ENCODE measurements around the gene TET2.
"Not testable (repeated sequence)": the region's sequence is repeated elsewhere in the genome, so short reads cannot be mapped to it uniquely, and the experiment has no call there.

TET2 gene

DNA sequence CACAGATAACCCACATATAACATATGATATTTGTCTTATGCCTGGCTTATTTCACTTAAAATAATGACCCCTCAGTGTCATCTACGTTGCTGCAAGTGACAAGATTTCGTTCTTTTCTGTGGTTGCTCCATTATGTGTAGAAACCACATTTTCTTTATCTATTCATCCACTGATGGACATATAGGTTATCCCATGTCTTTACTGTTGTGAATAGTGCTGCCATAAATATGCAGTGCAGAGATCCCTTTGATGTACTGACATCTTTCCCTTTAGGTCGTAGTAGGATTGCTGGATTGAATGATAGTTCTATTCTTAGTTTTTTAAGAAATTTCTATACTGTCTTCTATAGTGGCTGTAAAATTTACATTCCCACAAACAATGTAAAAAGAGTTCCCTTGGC lies 135.8 kb downstream of the TET2 start:
- DNase-seq (ENCODE audit: low spot score) = no peak
- no peak for FAIRE-seq

DNA sequence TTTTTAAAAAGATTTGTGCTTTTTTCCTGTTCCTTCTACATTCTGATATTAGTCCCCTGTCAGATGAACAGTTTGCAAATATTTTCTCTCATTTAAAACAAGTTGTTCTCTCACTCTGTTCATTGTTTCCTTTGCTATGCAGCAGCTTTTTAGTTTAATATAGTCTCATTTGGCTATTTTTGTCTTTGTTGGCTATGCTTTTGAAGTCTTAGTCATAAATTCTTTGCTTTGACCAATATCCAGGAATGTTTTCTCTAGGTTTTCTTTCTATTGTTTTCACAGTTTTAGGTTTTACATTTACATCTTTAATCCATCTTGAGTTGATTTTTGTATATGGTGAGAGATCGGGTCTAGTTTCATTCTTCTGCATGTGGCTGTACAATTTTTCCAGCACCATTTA lies 136.8 kb downstream of the TET2 start:
- DNase-seq (ENCODE audit: low spot score) (no peak), FAIRE-seq (no peak)

DNA sequence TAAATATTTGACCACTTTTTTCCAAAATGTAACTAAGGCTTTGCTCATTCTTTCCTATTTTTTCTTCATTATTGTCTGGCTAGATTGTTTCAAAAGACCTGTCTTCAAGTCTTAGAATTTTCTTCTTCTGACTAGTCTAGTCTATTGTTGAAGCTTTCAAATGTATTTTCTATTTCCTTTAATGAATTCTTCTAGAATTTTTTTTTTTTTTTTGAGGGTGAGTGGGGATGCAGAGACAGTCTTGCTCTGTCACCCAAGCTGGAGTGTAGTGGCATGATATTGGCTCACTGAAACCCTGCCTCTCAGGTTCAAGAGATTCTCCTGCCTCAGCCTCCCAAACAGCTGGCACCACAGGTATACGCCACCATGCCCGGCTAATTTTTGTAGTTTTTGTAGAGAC lies 141.4 kb downstream of the TET2 start:
- DNase-seq (ENCODE audit: low spot score) = no peak
- no peak for FAIRE-seq

DNA sequence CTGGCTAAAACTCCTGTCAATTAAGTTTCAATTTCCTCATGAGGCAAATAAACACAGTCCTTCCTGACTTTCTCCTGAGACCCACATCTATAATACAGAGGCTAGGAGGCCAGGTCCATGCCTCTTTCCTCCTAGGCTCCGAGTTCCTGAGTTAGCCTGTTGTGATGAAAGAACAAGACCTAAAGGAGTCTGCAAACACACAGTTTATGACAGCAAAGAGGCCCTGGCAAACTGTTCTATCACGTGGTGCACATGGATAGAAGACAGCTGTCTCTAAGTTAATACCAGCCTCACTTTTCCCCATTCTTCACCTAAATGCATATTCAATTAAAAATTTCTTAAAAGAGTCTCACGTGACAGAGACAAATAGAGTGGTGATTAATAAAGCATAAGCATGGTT lies 145.2 kb downstream of the TET2 start:
- no peak for FAIRE-seq

DNA sequence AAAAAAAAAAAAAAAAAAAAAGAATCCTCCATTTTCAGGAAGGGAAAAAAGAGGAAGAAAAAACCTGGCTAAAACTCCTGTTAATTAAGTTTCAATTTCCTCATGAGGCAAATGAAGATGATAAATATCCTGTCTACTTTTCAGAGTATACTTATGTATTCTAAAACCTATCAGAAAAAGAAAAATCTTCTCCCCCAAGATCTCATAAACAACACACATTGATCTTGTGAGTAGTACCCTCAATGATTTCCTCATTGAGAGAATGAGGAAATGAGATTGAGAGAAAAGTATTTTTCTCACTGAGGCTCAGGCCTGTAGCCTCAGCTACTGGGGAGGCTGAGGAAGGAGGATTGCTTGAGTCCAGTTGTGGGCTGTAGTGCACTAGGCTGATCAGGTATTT lies 146.7 kb downstream of the TET2 start:
- DNase-seq (ENCODE audit: low spot score) (no peak), FAIRE-seq (no peak)

More for the DNA sequence above, 145.2 kb downstream of the TET2 start:
- no peak for DNase-seq (ENCODE audit: low spot score)

DNA sequence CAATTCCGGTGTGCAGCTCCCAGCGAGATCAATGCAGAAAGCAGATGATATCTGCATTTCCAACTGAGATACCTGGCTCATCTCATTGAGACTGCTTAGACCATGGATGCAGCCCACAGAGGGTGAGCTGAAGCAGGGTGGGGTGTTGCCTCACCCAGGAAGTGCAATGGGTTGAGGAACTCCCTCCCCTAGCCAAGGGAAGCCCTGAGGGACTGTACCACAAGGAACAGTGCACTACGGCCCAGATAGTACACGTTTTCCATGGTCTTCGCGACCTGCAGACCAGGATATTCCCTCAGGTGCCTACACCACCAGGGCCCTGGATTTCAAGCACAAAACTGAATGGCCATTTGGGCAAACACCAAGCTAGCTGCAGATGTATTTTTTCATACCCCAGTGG lies 150.0 kb downstream of the TET2 start:
- FAIRE-seq = no peak
- no peak for DNase-seq (ENCODE audit: low spot score)

DNA sequence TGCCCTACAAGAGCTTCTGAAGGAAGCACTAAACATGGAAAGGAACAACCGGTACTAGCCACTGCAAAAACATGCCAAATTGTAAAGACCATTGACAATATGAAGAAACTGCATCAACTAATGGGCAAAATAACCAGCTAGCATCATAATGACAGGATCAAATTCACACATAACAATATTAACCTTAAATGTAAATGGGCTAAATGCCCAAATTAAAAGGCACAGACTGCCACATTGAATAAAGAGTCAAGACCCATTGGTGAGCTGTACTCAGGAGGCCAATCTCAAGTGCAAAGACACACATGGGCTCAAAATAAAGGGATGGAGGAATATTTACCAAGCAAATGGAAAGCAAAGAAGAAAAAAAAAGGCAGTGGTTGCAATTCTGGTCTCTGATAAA lies 152.4 kb downstream of the TET2 start:
- DNase-seq (ENCODE audit: low spot score); FAIRE-seq: not testable (repeated sequence)

DNA sequence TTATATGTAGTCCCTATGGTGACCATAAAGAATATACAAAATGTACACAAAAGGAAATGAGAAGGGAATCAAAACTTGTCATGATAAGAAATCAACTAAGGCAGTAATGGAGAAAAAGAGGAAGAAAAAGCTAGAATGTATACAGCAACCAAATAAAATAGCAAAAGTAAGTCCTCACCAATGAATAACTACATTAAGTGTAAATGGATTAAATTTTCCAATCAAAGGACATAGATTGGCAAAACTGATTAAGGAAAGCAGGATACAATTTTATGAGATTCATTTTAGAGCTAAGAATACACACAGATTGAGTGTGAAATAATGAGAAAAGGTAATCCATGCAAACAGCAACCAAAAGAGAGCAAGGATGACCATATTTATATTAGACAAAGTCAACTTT lies 157.4 kb downstream of the TET2 start:
- no peak for DNase-seq (ENCODE audit: low spot score)
- no peak for FAIRE-seq

DNA sequence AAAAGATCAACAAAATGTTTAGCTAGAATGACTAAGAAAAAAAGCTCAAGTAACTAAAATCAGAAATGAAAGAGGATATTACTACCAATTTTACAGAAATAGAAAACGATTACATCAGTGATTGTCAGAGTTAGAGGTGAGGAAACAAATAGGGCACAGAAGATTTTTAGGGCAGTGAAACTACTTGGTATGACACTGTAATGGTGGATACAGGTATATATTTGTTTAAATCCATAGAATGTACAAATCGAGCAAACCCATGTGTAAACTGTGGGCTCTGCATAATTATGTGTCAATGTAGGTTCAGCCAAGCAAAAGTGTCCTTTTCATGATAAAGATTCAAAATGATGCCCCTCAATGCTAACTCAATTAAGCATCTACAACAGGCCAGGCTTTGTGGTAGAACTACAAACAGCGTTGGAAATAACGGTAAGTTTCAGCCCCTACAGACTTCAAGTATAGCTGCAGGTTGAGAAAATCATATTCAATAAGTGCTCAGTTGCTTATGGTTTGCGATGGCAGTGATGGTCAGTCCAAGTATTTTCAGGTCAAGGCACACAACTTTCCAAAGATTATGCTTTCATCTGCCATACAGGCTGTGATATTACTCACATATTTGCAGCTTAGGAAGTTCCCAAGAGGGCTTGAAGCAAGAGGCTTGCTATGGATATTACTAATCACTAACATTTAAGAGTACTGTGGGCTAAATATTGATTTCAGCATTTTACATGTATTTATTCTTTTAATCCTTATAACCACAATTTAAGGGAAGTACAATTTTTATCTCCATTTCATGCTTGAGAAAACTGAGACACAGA lies 158.6 kb downstream of the TET2 start:
- DNase-seq (ENCODE audit: low spot score) (no peak), FAIRE-seq (no peak)

DNA sequence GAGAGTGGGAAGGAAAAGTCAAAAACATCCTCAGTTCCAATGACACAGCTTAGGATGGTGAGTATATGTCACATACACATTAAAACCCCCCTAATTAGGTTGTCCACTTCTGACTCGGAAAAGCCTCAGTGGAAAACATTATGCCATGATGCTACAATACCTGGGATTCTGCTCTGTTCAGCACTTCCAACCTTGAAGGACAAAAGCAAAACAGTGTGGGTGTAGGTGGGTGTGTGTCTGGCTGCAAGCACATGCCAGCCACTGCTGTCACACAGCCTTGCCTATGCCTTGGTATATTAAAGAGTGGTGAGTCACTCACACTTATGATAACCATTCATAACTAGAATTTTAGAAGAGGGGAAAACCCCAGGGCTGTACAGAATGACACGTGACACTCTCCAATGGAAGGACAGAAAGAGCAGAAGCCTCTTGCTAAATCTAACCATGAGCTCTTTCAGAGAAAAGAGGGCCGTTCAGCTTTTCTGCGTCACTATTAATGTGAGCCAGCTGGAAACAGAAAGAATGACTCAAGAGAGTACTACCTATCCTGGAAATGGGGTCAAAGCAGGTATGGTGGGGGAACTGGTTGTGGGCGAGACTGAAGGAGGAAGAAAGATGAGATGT lies 159.6 kb downstream of the TET2 start:
- DNase-seq (ENCODE audit: low spot score) (no peak), FAIRE-seq (no peak)

DNA sequence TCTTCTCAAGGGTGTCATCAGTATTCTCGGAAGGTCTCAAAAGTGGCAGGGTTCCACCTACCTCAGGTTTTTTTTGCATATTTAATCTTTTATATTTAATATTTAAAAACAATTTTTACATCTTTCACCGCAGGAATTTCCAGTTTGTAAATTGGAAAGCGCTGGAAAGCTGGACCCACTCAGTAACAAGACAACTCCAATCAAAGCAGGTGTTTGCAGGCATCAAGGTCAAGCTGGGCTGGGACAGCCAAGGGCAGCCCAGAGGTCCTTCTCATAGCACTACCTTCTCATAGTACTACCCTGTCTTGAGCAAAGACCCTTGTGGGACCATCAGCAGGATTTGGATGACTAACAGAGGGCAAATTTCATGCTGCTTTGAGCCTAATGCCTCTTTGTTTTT lies 160.1 kb downstream of the TET2 start:
- DNase-seq (ENCODE audit: low spot score) (no peak), FAIRE-seq (no peak)

DNA sequence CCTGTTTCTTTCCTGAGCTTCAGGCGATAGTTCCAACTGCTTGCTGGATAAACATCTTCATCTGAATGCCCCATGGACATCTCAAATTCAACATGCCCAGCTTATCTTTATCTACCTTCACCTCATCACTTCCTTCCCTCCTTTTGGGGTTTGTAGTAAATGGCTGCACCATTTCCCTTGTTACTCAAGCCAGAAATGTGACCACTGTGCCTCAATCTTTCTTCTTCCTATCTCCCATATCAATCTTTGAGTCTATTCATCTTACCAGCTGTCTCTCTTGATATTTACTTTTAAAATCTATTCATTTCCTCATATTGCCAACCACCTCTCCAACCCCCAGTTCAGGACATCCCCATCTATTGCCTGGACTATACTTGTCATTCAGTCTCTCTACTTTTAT lies 171.8 kb downstream of the TET2 start:
- FAIRE-seq (no peak), DNase-seq (ENCODE audit: low spot score) (no peak)

DNA sequence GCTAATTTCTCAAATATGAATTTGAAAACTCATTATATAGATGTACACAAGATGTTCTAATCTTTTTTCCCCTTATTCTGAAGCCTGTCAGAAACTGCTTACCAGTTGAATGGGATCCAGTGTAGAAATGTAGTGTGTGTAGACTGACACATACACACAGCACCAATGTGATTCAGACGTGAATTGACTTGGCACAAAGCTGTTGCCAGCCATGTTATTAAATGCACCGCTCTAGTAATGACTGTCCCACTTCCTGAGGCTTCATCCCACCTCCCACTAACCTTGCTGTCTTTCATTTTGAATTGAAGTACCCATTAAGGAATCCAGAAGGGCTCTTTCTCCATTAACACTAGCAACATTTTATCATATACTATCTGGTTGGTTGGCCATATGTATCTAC lies 180.5 kb downstream of the TET2 start:
- DNase-seq (ENCODE audit: low spot score) (no peak), FAIRE-seq (no peak)

DNA sequence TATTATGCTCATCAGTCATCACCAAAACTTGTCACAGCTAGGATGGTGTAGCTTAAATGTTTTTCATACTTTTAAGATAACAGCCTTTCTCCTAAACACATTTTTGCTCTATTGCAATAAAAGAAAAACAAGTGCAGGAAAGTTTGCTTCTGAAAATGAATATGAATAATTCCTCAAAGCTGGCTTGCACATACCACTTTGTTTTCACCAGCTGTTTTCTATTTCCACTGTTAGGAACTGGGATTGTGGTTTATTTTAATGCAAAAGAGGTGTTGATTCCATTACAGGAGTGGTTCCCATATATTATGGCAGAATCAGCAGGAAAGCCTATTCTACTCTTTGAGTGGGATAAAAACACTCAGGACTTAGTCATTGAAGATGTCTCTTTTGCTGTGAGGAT lies 181.3 kb downstream of the TET2 start:
- DNase-seq (ENCODE audit: low spot score) (no peak), FAIRE-seq (no peak)

DNA sequence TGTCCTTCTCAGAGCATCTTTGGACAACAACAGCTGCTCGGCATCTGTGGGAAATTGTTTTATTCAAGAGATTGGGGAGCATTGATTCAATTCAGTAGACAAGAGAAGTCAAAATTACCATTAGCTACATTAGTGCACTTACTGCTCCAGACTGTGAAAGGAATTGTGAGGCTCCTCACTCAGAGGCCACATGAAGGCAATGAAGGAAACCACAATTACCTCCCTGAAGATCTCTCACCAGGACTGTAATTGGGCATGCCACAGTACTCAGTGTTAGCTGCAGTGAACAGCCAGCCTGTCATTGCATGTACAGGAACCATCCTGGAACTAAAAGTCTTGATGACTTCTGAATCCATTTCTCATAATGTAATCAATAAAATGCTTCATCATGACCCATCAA lies 182.4 kb downstream of the TET2 start:
- DNase-seq (ENCODE audit: low spot score) (no peak), FAIRE-seq (no peak)
